GM12878 (cell line): Measurements from ENCODE around the gene KIF3A. TPM values are rescaled to one million over a fixed set of nuclear protein-coding genes. Genes with fewer than 3 reads are reported as not detected.

Source experiments
- BACH1 ChIP-seq: fragments of 450-650 bp; IDR thresholded peaks from 2 replicates; pipeline ENCODE4 v1.6.1; 2017; ENCODE audit warnings: mild to moderate bottlenecking, borderline replicate concordance
- BHLHE40 ChIP-seq, 2 experiments: fragments of 450-650 bp in 1 of 2; IDR thresholded peaks; 2 replicates each; pipeline ENCODE4 v1.6.1; 2011 to 2017; ENCODE audit warnings: low read depth in 2 of 2, borderline replicate concordance in 1 of 2, improper control_type of control experiment in 1 of 2, low read length in 1 of 2, mild to moderate bottlenecking in 1 of 2
- CHD2 ChIP-seq: IDR thresholded peaks from 2 replicates; pipeline ENCODE4 v1.6.1; 2011; ENCODE audit warnings: low read depth, low read length, improper control_type of control experiment, borderline replicate concordance
- HDAC2 ChIP-seq: fragments of 200-600 bp; sonication (generic); IDR thresholded peaks from 2 replicates; pipeline ENCODE4 v1.6.1; 2017
- HDGF ChIP-seq: fragments of 450-650 bp; IDR thresholded peaks from 2 replicates; pipeline ENCODE4 v1.6.1; 2016; ENCODE audit warnings: antibody characterized with exemption
- IKZF2 ChIP-seq, 2 experiments: fragments of 450-650 bp; IDR thresholded peaks; 2 replicates each; pipeline ENCODE4 v1.6.1; 2017; ENCODE audit warnings: mild to moderate bottlenecking in 2 of 2, moderate library complexity in 2 of 2
- LARP7 ChIP-seq: fragments of 450-650 bp; IDR thresholded peaks from 2 replicates; pipeline ENCODE4 v1.6.1; 2017; ENCODE audit warnings: mild to moderate bottlenecking
- MEF2B ChIP-seq: fragments of 450-650 bp; IDR thresholded peaks from 2 replicates; pipeline ENCODE4 v1.6.1; 2018; ENCODE audit warnings: mild to moderate bottlenecking, moderate library complexity; ENCODE audit not compliant: partially characterized antibody, poor library complexity, severe bottlenecking
- NFXL1 ChIP-seq: fragments of 450-650 bp; IDR thresholded peaks from 2 replicates; pipeline ENCODE4 v1.6.1; 2017; ENCODE audit warnings: antibody characterized with exemption, mild to moderate bottlenecking, borderline replicate concordance
- TAF1 ChIP-seq: IDR thresholded peaks from 2 replicates; pipeline ENCODE4 v1.6.1; 2011; ENCODE audit warnings: mild to moderate bottlenecking, low read depth, low read length, borderline replicate concordance
- ZNF24 ChIP-seq: fragments of 450-650 bp; IDR thresholded peaks from 2 replicates; pipeline ENCODE4 v1.6.1; 2017; ENCODE audit warnings: antibody characterized with exemption, mild to moderate bottlenecking
- polyA plus RNA-seq, 11 experiments: library from polyadenylated mRNA; depleted of rRNA in 4 of 11; unstranded in 6 of 11; stranded (reverse) in 5 of 11; fragments of >200 nt; fragmentation: Nextera tagmentation in 4 of 11; fragmentation: Illumina TruSeq in 1 of 11; extraction: Ambion mirVana in 4 of 11; extraction: Trizol in 1 of 11; gene quantifications; 1 replicate in 1 of 11; 2 replicates in 10 of 11; pipeline versions ENCODE4 v1.2.1 to v1.2.3, GENCODE V29; 2011 to 2016; ENCODE audit warnings: inconsistent platforms in 2 of 11, missing spikeins in 2 of 11, low read depth in 1 of 11
- total RNA-seq, 4 experiments: library from RNA; depleted of rRNA in 3 of 4; stranded (reverse); fragments of >200 nt in 3 of 4; fragmentation: Illumina TruSeq in 1 of 4; extraction: Trizol in 1 of 4; gene quantifications; 2 replicates each; pipeline versions ENCODE4 v1.2.1 to v1.2.3, GENCODE V29; 2013 to 2021
- TF ChIP-seq, protein P1 (sequence below): fragments of 450-650 bp; IDR thresholded peaks from 2 replicates; pipeline ENCODE4 v1.6.1; 2017; ENCODE audit warnings: borderline replicate concordance
- TF ChIP-seq, protein P2 (sequence below): fragments of 450-650 bp; formaldehyde crosslinking; IDR thresholded peaks from 2 replicates; pipeline ENCODE4 v1.4.0; 2022; ENCODE audit warnings: mild to moderate bottlenecking, moderate library complexity
- TF ChIP-seq, protein P3 (sequence below): IDR thresholded peaks from 2 replicates; pipeline ENCODE4 v1.6.1; 2011; ENCODE audit warnings: mild to moderate bottlenecking, low read depth, low read length, moderate library complexity; ENCODE audit not compliant: insufficient replicate concordance
- TF ChIP-seq, protein P4 (sequence below): fragments of 450-650 bp; IDR thresholded peaks from 2 replicates; pipeline ENCODE4 v1.6.1; 2017; ENCODE audit warnings: low read depth, mild to moderate bottlenecking, moderate library complexity
- TF ChIP-seq, protein P5 (sequence below): fragments of 450-650 bp; IDR thresholded peaks from 2 replicates; pipeline ENCODE4 v1.6.1; 2017; ENCODE audit warnings: mild to moderate bottlenecking, moderate library complexity

Gene KIF3A
- total and polyA plus RNA-seq, 10 of the 15 experiments (the other 5 are each of a cell fraction or from before 2014, with no cell fraction given): 2.7 to 36.5 (median 10.0) TPM

DNA sequence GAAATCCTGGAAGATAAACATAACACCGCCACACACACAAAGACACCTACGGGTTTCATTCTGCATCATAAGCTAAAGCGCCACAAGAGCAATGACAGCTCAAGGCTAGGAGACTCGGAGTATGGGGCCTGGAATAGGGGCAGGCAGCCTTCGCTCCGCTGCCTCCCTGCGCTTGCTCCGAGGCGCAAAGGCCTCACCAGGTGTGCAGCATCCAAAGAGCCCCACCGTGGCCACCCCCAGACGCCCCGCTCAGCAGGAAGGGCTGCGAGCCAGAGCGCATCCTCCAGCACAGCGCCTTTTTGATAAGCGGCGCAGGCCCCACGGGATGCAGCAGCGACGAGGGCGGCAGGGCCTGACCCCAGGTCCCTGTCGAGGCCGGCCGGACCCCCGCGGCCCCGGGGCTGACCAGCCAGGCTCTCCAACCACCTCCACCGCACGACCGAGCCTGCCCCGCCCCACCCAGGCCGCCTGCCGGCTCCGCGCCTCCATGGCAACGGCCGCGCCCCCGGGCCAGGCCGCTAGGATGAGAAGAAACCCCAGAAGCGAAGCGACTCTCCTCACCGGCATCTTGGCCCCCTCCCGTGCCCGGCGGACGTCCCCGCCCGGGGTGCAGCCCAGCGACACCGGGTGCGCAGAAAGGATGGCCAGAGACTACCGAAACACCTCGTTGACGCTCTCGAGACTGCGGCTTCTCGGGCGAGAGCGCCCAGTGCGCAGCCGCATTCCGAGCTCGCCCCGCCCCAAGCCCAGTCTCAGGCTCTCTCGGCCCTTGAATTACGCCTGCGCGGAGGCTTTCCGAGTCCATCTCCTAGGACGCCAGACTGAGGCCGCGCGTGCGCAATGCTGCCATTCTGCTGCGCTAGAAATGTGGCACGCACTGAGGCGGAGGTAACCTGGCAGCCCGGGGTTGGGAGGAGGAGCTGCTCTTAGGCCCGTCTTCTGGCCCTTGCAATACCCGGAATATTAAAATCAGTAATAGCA, at the start of gene KIF3A (continued):
- TF ChIP-seq BHLHE40 (IDR thresholded peaks at IDR 0.05; ENCODE audit: borderline replicate concordance in 1 of 2, low read depth in 2 of 2, low read length in 1 of 2) (peak; percentile 16 to 76; a peak in 2 of 4 replicates), NFXL1 (no peak; the same call in 1 of the 2 replicates), MEF2B (no peak), TAF1 (0 out of 2 replicates have a peak, but pooled peaks have one; percentile 34), BACH1 (peak; percentile 47; the same call in 1 of the 2 replicates), LARP7 (peak; percentile 97), IKZF2 (IDR thresholded peaks at IDR 0.05) (0 out of 4 replicates have a peak, but pooled peaks of 1 of the 2 experiments have one; percentile 39), ZNF24 (0 out of 2 replicates have a peak, but pooled peaks have one; percentile 26), HDGF (peak; percentile 64; the same call in 1 of the 2 replicates), CHD2 (peak; percentile 55; the same call in 1 of the 2 replicates), HDAC2 (no peak)
- TF ChIP-seq, protein P1, sequence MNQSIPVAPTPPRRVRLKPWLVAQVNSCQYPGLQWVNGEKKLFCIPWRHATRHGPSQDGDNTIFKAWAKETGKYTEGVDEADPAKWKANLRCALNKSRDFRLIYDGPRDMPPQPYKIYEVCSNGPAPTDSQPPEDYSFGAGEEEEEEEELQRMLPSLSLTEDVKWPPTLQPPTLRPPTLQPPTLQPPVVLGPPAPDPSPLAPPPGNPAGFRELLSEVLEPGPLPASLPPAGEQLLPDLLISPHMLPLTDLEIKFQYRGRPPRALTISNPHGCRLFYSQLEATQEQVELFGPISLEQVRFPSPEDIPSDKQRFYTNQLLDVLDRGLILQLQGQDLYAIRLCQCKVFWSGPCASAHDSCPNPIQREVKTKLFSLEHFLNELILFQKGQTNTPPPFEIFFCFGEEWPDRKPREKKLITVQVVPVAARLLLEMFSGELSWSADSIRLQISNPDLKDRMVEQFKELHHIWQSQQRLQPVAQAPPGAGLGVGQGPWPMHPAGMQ: no peak
- TF ChIP-seq, protein P2, sequence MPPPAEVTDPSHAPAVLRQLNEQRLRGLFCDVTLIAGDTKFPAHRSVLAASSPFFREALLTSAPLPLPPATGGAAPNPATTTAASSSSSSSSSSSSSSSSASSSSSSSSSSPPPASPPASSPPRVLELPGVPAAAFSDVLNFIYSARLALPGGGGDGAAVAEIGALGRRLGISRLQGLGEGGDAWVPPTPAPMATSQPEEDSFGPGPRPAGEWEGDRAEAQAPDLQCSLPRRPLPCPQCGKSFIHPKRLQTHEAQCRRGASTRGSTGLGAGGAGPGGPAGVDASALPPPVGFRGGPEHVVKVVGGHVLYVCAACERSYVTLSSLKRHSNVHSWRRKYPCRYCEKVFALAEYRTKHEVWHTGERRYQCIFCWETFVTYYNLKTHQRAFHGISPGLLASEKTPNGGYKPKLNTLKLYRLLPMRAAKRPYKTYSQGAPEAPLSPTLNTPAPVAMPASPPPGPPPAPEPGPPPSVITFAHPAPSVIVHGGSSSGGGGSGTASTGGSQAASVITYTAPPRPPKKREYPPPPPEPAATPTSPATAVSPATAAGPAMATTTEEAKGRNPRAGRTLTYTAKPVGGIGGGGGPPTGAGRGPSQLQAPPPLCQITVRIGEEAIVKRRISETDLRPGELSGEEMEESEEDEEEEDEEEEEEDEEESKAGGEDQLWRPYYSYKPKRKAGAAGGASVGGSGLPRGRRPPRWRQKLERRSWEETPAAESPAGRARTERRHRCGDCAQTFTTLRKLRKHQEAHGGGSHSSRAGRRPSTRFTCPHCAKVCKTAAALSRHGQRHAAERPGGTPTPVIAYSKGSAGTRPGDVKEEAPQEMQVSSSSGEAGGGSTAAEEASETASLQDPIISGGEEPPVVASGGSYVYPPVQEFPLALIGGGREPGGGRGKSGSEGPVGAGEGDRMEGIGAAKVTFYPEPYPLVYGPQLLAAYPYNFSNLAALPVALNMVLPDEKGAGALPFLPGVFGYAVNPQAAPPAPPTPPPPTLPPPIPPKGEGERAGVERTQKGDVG (CRISPR knock-in tag): no peak
- TF ChIP-seq, protein P3, sequence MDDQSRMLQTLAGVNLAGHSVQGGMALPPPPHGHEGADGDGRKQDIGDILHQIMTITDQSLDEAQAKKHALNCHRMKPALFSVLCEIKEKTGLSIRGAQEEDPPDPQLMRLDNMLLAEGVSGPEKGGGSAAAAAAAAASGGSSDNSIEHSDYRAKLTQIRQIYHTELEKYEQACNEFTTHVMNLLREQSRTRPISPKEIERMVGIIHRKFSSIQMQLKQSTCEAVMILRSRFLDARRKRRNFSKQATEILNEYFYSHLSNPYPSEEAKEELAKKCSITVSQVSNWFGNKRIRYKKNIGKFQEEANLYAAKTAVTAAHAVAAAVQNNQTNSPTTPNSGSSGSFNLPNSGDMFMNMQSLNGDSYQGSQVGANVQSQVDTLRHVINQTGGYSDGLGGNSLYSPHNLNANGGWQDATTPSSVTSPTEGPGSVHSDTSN: no peak
- TF ChIP-seq, protein P4, sequence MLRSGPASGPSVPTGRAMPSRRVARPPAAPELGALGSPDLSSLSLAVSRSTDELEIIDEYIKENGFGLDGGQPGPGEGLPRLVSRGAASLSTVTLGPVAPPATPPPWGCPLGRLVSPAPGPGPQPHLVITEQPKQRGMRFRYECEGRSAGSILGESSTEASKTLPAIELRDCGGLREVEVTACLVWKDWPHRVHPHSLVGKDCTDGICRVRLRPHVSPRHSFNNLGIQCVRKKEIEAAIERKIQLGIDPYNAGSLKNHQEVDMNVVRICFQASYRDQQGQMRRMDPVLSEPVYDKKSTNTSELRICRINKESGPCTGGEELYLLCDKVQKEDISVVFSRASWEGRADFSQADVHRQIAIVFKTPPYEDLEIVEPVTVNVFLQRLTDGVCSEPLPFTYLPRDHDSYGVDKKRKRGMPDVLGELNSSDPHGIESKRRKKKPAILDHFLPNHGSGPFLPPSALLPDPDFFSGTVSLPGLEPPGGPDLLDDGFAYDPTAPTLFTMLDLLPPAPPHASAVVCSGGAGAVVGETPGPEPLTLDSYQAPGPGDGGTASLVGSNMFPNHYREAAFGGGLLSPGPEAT: no peak
- TF ChIP-seq, protein P5, sequence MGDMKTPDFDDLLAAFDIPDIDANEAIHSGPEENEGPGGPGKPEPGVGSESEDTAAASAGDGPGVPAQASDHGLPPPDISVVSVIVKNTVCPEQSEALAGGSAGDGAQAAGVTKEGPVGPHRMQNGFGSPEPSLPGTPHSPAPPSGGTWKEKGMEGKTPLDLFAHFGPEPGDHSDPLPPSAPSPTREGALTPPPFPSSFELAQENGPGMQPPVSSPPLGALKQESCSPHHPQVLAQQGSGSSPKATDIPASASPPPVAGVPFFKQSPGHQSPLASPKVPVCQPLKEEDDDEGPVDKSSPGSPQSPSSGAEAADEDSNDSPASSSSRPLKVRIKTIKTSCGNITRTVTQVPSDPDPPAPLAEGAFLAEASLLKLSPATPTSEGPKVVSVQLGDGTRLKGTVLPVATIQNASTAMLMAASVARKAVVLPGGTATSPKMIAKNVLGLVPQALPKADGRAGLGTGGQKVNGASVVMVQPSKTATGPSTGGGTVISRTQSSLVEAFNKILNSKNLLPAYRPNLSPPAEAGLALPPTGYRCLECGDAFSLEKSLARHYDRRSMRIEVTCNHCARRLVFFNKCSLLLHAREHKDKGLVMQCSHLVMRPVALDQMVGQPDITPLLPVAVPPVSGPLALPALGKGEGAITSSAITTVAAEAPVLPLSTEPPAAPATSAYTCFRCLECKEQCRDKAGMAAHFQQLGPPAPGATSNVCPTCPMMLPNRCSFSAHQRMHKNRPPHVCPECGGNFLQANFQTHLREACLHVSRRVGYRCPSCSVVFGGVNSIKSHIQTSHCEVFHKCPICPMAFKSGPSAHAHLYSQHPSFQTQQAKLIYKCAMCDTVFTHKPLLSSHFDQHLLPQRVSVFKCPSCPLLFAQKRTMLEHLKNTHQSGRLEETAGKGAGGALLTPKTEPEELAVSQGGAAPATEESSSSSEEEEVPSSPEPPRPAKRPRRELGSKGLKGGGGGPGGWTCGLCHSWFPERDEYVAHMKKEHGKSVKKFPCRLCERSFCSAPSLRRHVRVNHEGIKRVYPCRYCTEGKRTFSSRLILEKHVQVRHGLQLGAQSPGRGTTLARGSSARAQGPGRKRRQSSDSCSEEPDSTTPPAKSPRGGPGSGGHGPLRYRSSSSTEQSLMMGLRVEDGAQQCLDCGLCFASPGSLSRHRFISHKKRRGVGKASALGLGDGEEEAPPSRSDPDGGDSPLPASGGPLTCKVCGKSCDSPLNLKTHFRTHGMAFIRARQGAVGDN: peak; percentile 51
